VCaP (cell line): Measurements from ENCODE around the gene CHTF18.

Source experiments
- H3K27ac ChIP-seq: fragments of 450-650 bp; 2 replicates; pipeline ENCODE4 v1.5.1; 2017
- TF ChIP-seq, protein P1 (sequence below): fragments of 450-650 bp; conservative IDR thresholded peaks from 2 replicates; pipeline ENCODE4 v1.5.1; 2017; ENCODE audit warnings: mild to moderate bottlenecking, moderate library complexity

Gene CHTF18

DNA sequence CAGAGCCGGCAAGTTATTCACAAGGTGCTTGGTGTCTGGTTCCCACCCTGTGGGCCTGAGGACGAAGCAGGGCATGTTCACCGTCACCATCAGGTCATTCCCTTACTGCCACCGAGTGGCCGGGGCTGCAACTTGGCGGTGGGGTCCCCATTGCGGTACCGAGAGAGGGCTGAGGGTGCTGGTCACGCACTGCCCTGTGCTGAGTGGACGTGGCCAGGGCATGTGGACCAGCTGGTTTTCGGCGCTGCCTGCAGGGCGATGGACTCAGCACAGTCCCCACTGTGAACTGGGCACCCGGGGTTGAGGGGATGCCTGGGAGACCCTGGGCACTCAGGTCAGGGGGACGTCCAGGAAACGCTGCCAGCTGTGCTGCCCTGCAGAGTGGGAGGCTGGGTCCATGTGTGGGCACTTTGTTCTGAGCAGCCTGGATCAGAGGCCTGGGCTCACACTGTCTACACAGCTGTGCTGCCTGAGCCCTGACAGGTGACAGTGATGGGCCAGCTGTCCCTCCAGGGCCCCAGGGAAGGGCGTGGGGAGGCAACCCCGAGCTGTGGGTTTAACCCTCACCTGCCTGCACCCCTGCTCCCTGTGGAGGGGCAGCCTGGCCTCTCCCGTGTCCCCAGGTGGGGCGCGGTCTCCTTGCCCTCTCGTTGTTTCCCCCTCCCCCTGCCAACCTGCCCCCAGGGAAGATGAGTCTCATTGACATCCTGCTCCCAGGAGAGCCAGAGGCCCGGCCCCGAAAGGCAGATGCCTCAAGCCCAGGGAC is 51.4 kb downstream of the CHTF18 start:
- TF ChIP-seq, protein P1, sequence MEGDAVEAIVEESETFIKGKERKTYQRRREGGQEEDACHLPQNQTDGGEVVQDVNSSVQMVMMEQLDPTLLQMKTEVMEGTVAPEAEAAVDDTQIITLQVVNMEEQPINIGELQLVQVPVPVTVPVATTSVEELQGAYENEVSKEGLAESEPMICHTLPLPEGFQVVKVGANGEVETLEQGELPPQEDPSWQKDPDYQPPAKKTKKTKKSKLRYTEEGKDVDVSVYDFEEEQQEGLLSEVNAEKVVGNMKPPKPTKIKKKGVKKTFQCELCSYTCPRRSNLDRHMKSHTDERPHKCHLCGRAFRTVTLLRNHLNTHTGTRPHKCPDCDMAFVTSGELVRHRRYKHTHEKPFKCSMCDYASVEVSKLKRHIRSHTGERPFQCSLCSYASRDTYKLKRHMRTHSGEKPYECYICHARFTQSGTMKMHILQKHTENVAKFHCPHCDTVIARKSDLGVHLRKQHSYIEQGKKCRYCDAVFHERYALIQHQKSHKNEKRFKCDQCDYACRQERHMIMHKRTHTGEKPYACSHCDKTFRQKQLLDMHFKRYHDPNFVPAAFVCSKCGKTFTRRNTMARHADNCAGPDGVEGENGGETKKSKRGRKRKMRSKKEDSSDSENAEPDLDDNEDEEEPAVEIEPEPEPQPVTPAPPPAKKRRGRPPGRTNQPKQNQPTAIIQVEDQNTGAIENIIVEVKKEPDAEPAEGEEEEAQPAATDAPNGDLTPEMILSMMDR, result no peak
- no peak overlapping the region for H3K27ac ChIP-seq

DNA sequence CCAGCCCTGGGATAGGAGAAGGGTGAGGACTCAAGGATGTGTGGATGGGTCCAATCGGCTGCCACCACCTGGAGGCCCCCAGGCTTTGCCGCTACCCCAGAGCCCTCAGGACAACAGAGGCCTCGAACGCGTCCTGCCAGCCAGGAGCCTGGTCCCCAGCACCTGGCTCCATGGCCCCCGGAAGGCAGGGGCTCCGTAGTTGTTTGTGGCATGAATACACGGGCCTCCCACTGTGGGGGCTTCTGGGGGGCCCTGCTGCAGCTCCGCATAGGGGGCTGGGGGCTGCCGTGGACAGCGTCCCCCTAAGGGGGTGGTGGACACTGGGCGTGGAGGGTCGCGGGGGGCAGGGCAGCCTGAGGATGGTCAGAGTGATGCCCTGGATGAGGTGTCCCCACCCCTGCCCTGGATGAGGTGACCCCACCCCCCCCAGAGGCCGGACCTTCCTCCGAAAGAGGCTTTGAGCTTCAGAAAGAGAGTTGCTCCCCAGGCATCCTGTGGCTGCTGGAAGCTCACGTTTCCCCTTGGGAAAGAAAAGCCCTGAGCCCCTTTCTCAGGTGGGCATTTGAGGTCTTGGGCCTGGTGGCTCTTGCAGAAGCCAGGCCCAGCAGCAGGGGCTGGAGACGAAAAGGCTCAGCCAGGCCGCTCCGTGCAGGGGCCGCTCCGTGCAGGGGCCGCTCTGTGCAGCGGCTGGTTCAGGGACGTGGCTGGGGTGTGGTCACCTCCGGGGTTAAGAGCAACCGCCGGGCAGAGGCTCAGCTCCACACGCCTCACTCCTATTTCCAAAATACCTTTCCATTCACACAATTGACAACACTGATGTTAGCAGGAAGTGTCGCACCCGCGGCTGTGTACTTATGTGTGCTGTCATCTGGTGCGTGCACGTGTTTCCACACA is 52.4 kb downstream of the CHTF18 start:
- TF ChIP-seq, protein P1, result no peak
- no peak overlapping the region for H3K27ac ChIP-seq

DNA sequence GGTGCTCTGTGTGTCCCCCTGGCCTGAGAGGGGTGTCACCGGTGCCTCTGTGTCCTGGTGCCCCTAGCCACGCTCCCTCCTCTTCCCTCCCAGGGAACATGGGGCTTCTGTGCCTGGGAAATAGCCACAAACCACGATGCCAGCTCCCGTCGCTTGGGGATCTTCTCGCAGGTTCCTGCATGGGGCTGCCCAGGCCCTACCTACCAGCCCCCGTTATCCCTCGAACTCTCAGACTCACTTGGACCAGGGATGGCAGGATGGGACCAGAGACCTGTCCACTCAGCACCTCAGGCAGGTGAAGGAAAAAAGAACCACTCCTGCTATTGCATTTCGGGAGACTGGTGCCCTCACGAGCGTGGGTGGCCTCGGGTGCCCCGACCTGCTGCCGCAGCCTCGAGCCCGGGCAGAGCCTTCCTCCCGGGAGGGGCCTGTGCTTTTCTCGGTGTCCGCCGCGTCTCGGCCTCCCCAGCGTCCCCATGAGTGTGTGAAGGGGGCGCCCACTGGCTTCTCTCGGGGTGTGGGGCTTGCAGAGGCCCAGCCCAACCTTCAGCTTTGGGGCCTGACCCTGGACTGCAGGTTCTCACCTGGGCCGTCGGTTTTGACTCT is 53.1 kb downstream of the CHTF18 start:
- H3K27ac ChIP-seq, result no peak overlapping the region
- TF ChIP-seq, protein P1, result no peak

DNA sequence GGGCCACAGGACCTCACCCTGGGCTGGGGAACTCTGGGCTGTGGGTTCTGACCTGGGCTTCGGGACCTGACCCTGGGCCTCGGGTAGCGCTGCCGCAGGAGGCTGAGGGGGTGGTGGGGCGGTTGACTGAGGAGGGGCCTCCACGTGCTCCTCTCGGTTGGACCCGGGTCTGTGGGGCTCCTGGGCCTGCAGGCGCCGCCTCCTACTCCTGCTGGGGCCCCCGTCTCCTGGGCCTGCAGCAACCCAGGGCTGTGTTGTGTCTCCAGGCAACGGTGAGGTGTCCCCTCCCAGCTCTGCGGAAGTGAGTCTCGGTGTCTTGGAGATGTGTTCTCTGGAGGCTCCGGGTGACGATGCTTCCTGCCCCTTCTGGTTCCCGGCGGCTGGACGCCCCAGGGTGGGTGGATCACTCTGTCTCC is 53.6 kb downstream of the CHTF18 start:
- TF ChIP-seq, protein P1, result no peak
- H3K27ac ChIP-seq, result no peak overlapping the region

DNA sequence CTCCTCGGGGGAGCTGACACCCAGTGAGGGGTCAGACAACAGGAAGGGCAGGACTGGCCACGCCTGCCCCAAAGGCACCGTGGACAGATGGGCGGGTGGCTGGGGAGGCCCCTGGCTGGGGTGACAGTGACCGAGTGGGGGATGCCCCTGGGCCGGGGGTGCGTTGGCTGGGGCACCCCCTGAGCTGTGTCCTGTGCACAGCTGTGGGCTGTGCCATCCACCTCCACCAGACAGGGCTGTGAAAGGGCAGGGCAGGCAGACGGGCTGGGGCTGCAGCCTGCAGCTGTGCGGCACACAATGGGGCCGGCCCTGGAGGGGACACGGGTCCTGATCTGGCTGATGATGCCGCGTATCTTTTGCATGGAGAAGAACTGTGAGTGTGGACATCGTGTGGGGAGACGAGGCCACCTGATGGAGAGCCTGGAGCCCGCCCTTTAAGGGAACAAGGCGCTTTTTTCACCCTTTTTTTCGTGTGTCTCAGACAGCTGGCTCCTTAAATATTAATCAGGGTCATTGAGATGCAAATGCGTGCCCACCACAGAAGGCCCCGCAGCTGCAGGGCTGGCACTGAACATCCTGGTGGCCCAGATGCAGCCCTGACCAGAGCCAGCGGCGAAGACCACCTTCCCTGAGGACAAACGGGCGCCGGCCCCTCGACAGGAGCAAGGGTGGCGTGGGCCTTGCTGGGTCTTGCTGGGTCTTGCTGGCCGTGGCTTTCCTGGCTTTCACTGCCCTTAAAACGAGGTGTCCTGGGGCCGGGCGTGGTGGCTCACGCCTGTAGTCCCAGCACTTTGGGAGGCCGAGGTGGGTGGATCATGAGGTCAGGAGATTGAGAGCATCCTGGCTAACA is 54.5 kb downstream of the CHTF18 start:
- TF ChIP-seq, protein P1, result no peak
- no peak overlapping the region for H3K27ac ChIP-seq

DNA sequence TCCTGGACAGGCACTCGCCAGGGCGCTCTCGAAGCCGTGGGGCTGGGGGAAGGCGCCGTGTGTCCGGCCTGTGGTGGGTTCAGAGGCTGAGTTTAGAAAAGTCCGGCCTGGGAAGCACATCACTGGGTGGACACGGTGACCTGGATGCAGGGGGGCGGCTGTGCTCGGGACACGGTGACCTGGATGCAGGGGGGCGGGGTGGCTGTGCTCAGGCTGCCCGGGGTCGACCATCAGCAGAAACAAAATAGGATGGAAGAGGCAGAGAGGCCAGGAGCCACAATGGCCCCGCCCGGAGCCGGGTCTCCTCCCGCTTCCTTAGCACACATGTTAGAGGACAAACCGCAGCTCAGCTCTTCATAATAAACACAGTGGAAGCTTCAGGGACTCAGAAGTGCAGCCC is 55.4 kb downstream of the CHTF18 start:
- no peak overlapping the region for H3K27ac ChIP-seq
- TF ChIP-seq, protein P1, result no peak
